ENCODE measurements around the gene AUP1.

Gene AUP1

DNA sequence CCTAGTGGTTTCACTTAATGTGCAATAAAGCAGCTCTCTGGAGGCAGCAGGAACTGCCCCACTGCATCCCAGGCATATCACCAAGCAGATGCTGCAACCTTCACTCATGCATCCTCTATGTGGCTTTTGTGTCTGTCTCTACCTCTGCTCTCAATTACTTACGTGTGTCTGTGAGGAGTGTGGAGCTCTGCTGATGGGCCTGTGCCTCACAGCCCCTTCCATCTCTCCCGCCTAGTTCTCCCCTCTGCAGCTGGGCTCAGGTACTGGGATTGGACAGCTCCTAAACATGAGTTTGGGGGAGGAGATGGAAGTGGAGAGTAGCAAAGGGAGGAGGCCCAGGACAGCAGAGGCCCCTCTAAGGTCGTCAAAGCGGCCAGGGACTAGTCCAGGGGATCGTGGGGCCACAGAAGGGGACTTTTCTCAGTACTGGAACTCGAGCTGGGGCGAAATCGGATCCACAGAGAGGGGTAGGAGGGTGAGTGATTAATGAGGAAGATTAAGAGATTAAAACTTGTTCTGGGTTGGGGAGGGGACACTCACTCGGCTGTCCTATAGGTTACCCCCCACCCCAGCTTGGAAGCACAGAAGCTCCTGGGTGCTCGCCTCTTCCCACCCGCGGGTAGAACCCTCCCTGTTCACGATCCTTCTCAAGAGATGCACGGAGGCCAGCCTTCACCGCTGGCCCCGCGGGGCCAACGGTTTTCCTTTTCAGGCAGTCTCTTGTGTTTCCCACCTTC is 28.0 kb downstream of the AUP1 start:
- no peaks in the 10 kb centered on the region for H3K9me3 ChIP-seq (ENCODE audit: severe bottlenecking)
- H3K4me3 ChIP-seq (ENCODE audit: low read depth, low read length): peak overlapping the region; percentile 13
- H3K27me3 ChIP-seq (ENCODE audit: insufficient read depth, low read depth, severe bottlenecking): no peaks in the 10 kb centered on the region
- peak; percentile 91 for DNase-seq
- H3K36me3 ChIP-seq: peaks cover 28% of the 10 kb centered on the region
- peak overlapping the region; percentile 71 for H3K27ac ChIP-seq
- TF ChIP-seq, protein P1, sequence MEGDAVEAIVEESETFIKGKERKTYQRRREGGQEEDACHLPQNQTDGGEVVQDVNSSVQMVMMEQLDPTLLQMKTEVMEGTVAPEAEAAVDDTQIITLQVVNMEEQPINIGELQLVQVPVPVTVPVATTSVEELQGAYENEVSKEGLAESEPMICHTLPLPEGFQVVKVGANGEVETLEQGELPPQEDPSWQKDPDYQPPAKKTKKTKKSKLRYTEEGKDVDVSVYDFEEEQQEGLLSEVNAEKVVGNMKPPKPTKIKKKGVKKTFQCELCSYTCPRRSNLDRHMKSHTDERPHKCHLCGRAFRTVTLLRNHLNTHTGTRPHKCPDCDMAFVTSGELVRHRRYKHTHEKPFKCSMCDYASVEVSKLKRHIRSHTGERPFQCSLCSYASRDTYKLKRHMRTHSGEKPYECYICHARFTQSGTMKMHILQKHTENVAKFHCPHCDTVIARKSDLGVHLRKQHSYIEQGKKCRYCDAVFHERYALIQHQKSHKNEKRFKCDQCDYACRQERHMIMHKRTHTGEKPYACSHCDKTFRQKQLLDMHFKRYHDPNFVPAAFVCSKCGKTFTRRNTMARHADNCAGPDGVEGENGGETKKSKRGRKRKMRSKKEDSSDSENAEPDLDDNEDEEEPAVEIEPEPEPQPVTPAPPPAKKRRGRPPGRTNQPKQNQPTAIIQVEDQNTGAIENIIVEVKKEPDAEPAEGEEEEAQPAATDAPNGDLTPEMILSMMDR (IDR thresholded peaks at IDR 0.05; ENCODE audit: low read depth, low read length): 0 out of 2 replicates have a peak, but pooled peaks have one; percentile 6

DNA sequence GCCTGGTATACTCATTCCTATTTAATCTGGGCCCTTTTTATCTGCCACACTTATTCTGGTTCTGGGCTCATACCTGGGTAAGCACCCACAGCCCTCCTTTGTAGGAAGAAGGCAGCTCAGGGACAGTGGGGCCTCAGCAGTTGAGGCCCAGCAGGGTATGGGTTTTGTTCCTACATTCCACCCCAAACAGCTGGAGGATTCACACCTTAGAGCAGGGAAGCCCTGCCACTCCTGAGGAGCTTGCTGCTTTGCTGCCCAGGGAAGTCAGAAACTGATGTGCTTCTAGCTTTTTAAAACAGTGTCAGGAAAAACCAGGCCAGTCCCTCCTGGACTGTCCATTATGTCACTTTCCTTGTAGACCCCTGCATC is 28.9 kb downstream of the AUP1 start:
- H3K4me3 ChIP-seq (ENCODE audit: low read depth, low read length): no peak overlapping the region
- peak overlapping the region; percentile 71 for H3K27ac ChIP-seq
- no peaks in the 10 kb centered on the region for H3K9me3 ChIP-seq (ENCODE audit: severe bottlenecking)
- H3K36me3 ChIP-seq: peaks cover 26% of the 10 kb centered on the region
- no peak for DNase-seq
- no peaks in the 10 kb centered on the region for H3K27me3 ChIP-seq (ENCODE audit: insufficient read depth, low read depth, severe bottlenecking)
- TF ChIP-seq, protein P1 (IDR thresholded peaks at IDR 0.05; ENCODE audit: low read depth, low read length): no peak

DNA sequence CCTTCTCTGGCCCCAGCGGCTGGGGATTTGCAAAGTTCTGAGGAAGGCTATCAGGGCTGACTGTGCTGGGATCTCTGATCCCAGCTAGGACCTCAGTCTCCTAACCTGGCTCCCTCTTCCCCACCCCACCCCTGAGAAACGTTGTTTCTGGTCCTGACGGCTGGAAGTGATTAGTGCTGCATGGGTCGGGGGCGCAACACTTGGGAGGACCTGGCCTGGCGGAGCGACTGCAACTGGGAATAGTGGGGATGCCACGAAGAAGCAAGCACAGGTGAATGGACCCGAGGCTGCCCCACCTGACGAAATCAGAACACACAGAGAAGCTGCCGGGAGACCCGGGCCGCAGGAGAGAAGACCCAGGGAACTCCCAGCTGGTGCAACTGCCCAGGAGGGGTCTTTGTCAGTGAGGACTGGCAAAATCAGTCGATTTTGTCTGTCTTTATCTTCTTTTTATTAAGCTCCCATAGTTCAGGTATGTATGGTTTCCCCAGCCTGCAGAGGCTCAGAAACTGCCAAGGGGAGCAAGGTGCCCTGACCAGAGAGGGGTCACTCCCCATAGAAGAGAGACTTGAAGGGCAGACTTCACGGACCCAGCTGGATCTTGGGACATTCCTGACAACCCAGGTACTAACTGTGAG is 29.4 kb downstream of the AUP1 start:
- DNase-seq: no peak
- Histone ChIP-seq H3K36me3 (peaks cover 25% of the 10 kb centered on the region), H3K4me3 (ENCODE audit: low read depth, low read length) (no peak overlapping the region)

DNA sequence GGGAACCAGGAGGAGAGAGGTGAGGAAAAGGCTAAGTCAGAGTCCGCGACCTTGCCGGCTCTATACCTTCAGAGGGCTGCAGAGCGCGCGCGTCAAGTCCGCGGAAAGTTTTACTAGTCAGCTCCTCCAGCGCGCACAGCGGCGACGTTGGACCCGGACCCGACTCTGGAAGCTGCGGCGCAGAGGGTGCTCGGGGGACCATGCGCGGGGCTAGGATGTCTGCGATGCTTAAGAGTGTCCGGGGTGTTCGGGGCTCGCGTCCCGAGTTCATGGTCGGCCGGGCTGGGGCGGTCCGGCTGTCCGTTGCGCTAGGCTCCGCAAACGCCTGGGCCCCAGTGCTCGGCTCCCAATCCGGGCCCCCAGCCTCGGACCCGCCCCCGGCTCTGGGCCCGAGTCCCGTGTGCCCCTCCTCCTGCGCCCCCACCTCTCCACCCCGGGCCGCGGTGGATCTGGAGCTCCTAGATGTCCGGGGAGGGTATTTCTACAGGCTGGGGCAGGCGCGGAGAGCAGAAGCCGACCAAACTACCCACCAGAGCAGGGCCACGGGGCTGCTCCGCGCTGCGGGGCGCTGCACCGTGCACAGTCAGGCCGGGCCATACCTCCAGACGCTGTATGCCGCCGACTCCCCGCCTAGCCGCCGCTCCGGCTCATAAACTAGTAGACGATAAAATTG is 30.1 kb downstream of the AUP1 start, which contains the start of gene LBX2:
Gene LBX2, minus strand, starts transcription at position 337 of the 673 bp plus-strand sequence. Its CDS starts 66 bp downstream, at position 271.
- Histone ChIP-seq H3K27me3 (ENCODE audit: insufficient read depth, low read depth, severe bottlenecking) (no peaks in the 10 kb centered on the region), H3K4me3 (ENCODE audit: low read depth, low read length) (no peak within 1 kb of the TSS)
- TF ChIP-seq, protein P1 (IDR thresholded peaks at IDR 0.05; ENCODE audit: low read depth, low read length): no peak

More for the DNA sequence above, 29.4 kb downstream of the AUP1 start:
- Histone ChIP-seq H3K27me3 (ENCODE audit: insufficient read depth, low read depth, severe bottlenecking) (no peaks in the 10 kb centered on the region), H3K9me3 (ENCODE audit: severe bottlenecking) (no peaks in the 10 kb centered on the region), H3K27ac (peak overlapping the region; percentile 71)
- TF ChIP-seq, protein P1 (IDR thresholded peaks at IDR 0.05; ENCODE audit: low read depth, low read length): no peak

DNA sequence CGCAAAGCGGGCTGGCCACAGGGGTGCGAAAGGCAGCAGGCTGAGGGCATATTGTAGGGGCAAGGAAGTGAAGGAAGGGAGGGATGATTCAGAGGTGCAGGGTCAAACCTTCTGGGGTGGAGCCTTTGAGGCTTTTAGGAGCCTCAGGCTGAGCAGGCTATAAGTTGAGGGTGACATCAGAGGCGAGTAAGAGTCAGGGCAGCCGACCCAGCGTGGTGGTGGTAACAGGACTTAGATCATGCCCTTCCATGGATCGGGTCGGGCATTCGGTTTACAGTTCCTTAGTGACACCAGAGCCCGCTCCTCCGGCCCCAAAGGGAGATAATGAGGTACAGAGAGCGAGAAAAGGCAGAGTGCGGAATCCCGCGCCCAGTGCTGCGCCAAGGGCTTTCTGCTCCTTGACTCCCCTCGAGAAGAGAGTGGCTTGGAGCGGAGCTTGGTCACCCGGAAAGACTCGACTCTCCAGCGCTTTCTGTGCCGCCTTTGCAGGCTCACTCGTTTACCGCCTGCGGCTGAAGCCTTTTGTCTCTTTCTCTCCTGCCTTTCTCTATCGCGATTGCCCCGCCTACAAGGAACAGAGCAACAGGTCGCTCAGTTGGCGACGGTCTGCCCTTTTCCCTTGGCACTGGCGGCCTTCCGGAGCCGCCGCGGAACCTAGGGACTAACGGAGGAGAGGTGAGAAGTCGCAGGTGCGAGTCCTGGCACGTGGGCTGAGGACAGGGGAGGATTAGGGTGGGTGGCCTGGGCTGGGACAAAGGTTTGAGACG is 30.8 kb downstream of the AUP1 start:
- H3K36me3 ChIP-seq: peaks cover 24% of the 10 kb centered on the region
- TF ChIP-seq, protein P1 (IDR thresholded peaks at IDR 0.05; ENCODE audit: low read depth, low read length): no peak
- no peaks in the 10 kb centered on the region for H3K27me3 ChIP-seq (ENCODE audit: insufficient read depth, low read depth, severe bottlenecking)
- no peaks in the 10 kb centered on the region for H3K9me3 ChIP-seq (ENCODE audit: severe bottlenecking)
- H3K27ac ChIP-seq: no peak overlapping the region; the same call in 1 of the 2 replicates
- DNase-seq: no peak
- no peak overlapping the region for H3K4me3 ChIP-seq (ENCODE audit: low read depth, low read length)

More for the DNA sequence above, 30.1 kb downstream of the AUP1 start, which contains the start of gene LBX2:
- H3K9me3 ChIP-seq (ENCODE audit: severe bottlenecking): no peaks in the 10 kb centered on the region
- DNase-seq: no peak
- H3K36me3 ChIP-seq: peaks cover 20% of the 10 kb centered on the region
- H3K27ac ChIP-seq: peak within 1 kb of the TSS; percentile 71

Measured in WERI-Rb-1 (cell line).